EH (cell line): ENCODE measurements around the gene EPHB2.

Experiments
- DNase-seq: peaks from one replicate; pipeline ENCODE4 v3.0.0-alpha.2; 2015; ENCODE audit warnings: low read depth

EPHB2 gene

DNA sequence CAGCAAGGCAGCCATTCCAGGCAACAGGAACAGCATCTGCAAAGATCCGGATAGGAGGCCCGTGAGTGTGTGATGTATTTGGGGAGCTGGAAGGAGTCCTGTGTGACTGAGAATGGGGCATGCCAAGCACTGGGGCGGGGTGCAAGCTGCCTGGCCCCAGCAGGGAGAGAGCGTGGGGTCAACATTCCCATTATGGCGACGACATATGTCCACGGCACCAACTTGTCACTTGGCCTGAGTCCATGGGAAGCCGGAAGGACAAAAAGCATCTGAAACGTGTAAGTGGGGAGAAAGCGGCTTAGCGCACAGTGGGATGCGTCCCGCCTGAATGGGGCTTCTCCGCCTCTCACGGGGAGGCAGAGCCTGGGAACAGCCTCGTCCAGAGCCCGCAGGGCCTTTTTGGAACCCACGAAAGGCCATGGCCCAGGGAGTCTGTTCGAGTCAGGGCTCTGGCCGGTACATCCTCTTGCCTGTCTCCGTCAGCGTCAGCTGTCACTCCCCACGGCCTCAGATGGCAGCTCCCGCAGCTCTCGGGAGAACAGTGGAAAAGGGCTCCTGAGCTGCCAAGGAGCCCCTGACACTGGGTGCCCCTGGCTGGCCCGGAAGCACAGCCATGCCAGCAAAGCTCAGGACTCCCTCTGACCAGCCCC lies 12.4 kb downstream of the EPHB2 start:
- no peak for DNase-seq

- no peak for DNase-seq
These were observed 17.2 kb downstream of the EPHB2 start for GRCh38 chr1:22727873-22728272.

- DNase-seq, result no peak
These were observed 18.2 kb downstream of the EPHB2 start for GRCh38 chr1:22728751-22729399.

GRCh38 chr1:22729400-22729773 lies 18.7 kb downstream of the EPHB2 start:
- DNase-seq, result no peak

DNA sequence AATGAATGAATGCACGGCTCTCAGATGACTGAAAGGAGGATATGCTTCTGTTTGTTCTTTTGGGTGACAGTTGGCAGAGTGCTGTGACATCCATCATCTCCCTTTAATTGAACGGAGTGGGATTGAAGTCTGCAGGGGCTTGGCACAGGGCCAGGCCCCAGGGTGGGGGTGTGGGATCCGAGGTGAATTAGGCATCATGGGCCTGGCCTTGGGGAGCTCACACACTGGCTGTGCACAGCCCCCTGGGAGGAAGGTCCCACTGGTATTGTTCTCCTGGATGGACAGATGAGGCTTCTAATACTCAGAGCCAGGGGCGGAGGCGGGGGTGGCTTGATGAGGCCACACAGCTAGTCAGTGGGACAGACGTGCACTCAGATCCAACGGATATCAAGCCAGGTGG lies 19.3 kb downstream of the EPHB2 start:
- no peak for DNase-seq

DNA sequence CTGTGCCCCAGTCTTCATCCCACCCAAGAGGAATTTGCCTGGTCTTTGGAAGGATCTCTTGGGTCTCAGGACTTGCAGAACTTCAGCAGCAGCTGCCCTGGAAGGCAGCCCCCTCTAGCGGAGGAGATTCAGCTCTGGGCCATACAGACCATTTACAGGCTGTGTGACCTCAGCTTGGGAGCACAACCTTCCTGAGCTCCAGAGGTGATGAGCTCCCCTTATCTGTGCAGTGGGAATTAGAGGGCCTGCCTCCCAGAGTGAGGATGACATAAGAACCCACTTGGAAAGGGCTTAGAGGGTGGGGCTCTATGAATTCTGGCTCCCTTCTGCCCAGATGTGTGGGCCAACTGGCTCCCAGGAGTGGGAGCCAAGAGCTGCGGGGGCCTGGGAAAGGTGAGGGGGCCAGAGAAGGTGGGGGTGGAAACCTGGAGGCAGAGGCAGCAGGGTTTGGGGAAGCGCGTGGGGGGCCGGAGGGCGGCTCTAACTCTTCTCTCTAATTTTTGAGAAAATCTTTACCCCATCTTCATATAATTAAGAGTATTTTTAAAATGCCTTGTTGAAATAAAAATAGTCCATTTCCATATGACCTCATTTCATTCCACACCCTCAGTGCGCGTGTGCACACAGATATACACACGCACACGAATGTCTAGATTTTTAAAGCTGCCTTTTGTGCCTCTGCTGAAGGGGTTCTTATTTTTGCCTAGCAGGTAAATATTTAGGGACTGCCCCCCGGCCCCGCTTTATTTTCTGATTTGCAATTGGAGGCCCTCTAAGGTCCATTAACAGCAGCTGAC lies 21.5 kb downstream of the EPHB2 start:
- DNase-seq, result peak; percentile 48

- DNase-seq, result no peak
These were observed 23.0 kb downstream of the EPHB2 start for GRCh38 chr1:22733643-22734042.

DNA sequence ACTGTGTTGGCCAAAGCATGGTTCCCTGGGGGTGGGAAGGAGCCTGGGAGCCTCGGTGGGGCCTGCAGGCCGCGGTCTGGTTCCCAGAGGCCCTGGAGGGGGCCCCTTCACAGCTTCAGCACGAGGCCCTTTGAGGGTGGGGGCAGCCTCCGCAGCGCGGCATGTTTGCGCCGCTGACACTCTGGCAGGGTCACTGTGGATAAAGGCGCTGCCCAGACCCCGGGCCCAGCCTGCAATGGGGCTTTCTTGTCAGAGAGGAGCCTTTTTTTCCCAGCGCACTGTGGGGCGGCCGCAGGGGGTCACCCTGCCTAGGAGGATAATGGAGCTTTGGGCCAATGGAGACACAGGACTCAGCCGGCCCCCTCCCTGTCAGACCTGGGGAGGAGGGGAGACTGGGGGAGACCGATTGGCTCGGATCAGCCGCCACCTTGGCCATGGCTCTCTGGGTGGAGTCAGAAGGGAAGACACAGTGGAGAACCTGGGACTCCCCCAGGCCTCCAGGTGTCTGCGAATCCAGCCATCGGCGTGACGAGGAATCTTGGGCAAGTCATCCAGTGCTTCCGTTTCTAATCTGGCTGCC lies 26.0 kb downstream of the EPHB2 start:
- no peak for DNase-seq

DNA sequence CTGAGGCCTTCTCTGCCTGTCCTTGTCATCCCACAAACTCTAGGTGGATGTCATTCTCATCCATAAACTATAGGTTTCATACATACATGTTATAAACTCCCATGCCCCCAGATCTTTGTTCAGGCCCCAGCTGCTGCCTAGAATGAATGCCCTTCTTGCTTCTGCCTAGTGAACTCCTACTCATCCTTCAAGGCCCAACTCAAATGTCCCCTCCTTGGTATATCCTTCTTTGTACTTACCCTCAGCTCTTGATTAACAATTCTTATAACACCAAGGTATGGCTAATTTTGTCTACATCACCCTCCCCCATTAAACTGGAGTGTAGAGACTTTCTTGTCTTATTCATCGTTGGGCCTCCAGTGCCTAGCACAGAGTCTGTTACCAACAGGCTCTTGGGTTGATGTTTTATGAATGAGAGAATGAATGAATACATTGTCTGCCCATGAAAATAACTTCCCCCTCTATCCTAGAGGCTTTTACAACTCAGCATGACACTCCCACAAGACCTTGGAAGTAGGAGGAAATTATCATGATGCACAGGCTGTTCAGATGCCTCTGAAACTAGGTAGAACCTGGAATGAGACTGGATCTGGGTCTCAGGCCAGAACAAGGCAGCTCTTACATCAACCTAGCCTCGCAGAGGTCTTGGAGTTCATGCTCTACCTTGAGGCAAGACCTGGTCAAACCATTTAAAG lies 26.9 kb downstream of the EPHB2 start:
- DNase-seq, result no peak

DNA sequence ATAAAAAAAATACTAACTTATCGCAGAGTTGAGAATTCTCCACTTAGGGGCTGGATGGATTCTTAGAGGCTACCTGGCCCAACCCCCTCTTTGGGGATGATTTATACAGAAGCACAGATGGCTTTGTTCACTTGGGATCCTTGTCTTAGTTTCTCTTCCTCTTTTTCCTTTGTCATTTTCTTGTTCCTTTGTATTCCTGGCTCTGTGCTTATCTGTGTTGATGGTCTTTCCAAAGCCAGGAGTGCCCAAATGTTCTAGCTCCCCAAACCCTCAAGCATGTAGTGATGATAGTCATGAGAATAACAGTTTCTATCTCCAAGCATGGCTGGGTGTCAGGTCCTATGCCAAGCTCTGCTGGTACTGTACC lies 27.4 kb downstream of the EPHB2 start:
- no peak for DNase-seq

DNA sequence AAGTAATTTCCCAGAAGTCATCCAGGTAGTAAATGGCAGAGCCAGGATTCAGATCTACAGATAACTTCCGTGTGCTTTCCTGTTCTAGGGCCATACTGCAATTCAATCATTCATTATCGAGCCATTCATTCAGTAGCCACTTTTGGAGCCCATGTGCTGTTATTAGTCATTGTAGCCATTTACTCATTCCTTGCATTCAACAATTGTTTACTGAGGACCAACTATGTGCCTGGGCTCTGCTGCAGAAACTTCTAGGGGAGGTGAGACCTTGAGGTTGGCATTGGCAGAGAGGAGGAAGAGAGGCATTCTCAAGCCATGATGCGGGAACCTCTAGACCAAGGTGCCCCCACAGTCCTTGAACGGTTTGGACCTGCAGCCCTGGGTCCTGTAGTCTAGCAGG lies 27.9 kb downstream of the EPHB2 start:
- peak; percentile 45 for DNase-seq

DNA sequence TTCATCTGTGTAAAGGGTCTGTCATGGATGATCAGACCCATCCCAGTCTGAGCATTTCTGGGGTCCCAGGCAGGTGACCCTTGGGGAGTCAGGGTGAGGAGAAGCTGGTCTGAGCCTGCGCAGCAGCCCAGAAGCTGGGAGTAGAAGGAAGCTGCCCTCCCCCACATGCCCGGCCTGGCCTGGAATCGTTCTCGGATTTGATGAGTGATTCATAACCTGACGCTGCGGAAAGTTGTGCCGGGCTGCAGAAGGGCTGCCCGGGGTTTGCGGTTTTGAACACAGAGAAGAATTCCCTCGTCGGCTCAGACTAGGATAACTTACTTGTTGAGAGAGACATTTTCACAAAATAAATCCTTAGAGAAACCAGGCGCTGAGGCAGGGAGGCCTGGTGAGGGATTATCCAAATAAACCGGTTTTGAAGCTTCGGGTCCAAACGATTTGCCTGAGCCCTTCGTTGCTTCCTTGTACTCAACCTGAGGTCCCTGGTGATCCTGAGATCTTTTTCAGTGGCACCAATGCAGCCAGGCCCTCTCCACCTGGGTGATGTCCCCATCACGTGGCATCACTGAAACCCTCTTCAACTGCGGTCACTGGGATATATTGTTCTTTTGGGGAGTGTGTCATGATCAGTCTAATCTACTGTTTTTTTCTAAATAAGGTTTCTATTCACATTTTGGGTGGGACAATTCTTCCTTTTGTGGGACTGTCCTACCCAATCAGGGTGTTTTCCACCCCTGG lies 29.2 kb downstream of the EPHB2 start:
- DNase-seq, result peak; percentile 90

GRCh38 chr1:22741118-22741517 lies 30.5 kb downstream of the EPHB2 start:
- DNase-seq, result no peak

GRCh38 chr1:22745669-22746585 lies 35.3 kb downstream of the EPHB2 start:
- peak; percentile 85 for DNase-seq

GRCh38 chr1:22747021-22747734 lies 36.5 kb downstream of the EPHB2 start:
- peak; percentile 81 for DNase-seq

GRCh38 chr1:22747735-22748073 lies 37.1 kb downstream of the EPHB2 start:
- no peak for DNase-seq

GRCh38 chr1:22749503-22749902 lies 38.9 kb downstream of the EPHB2 start:
- no peak for DNase-seq

GRCh38 chr1:22749919-22750684 lies 39.5 kb downstream of the EPHB2 start:
- peak; percentile 98 for DNase-seq

- no peak for DNase-seq
These were observed 40.0 kb downstream of the EPHB2 start for GRCh38 chr1:22750685-22751051.
